Activated CD4-positive, alpha-beta T cell treated with anti-CD3 and anti-CD28 coated beads for 1 hour (primary cell): ENCODE results near the gene AGBL5.

Source experiments
- DNase-seq: peaks from one replicate; pipeline ENCODE4 v3.0.0-alpha.2; 2020

AGBL5 gene

GRCh38 chr2:27079233-27080139 lies 28.0 kb downstream of the AGBL5 start:
- no peak for DNase-seq

- no peak for DNase-seq
Measured at GRCh38 chr2:27080140-27080469, 28.6 kb downstream of the AGBL5 start.

GRCh38 chr2:27080603-27080936 lies 29.1 kb downstream of the AGBL5 start:
- DNase-seq, result no peak

GRCh38 chr2:27081984-27082772 lies 30.7 kb downstream of the AGBL5 start:
- DNase-seq, result no peak

- DNase-seq, result no peak
Measured at GRCh38 chr2:27082773-27083409, 31.4 kb downstream of the AGBL5 start.

GRCh38 chr2:27083410-27084296 lies 32.2 kb downstream of the AGBL5 start:
- DNase-seq, result no peak

- no peak for DNase-seq
Measured at GRCh38 chr2:27084297-27085061, 33.0 kb downstream of the AGBL5 start.

- no peak for DNase-seq
Measured at GRCh38 chr2:27085062-27085672, 33.7 kb downstream of the AGBL5 start.

- no peak for DNase-seq
Measured at GRCh38 chr2:27085673-27086089, 34.2 kb downstream of the AGBL5 start.

GRCh38 chr2:27086090-27086723 lies 34.7 kb downstream of the AGBL5 start:
- DNase-seq, result peak; percentile 97

GRCh38 chr2:27086724-27087593 lies 35.5 kb downstream of the AGBL5 start, which contains the start of gene KHK:
Gene KHK, plus strand, starts transcription at chr2:27086772. Its CDS starts 488 bp downstream, at chr2:27087260.
- DNase-seq, result no peak

- no peak for DNase-seq
Measured at GRCh38 chr2:27087823-27088410, 36.4 kb downstream of the AGBL5 start.

GRCh38 chr2:27088634-27089033 lies 37.2 kb downstream of the AGBL5 start:
- no peak for DNase-seq

GRCh38 chr2:27089111-27089954 lies 37.9 kb downstream of the AGBL5 start:
- DNase-seq, result no peak

GRCh38 chr2:27091746-27092695 lies 40.6 kb downstream of the AGBL5 start:
- no peak for DNase-seq

- no peak for DNase-seq
Measured at GRCh38 chr2:27092696-27093429, 41.4 kb downstream of the AGBL5 start.
